Stimulated activated naive B cell treated with anti-CD40 and anti-IgM and Interleukin-4, amounts not matched to agents 10 μg/mL and 1 μg/mL and 100 μg/mL, for 72 hours (primary cell): Measurements from ENCODE around the gene HNRNPF.

Experiments used
- ATAC-seq, 2 donors: fragments of 150-1000 bp; cut with Tn5 transposase; replicated peaks; 2 replicates each; pipeline ENCODE4 v1.10.0; 2021; ENCODE audit warnings: moderate library complexity in 1 of 2
- DNase-seq: peaks from one replicate; pipeline ENCODE4 v3.0.0; 2021
- H3K27ac Mint-ChIP-seq: one replicate; pipeline ENCODE4 v1.8.0; 2022; ENCODE audit warnings: mild to moderate bottlenecking, mixed read lengths
- H3K27me3 Mint-ChIP-seq, 2 donors: one replicate each; pipeline ENCODE4 v1.8.0; 2022; ENCODE audit warnings: mixed read lengths in 2 of 2
- H3K36me3 Mint-ChIP-seq, 2 donors: one replicate each; pipeline ENCODE4 v1.8.0; 2022; ENCODE audit warnings: mixed read lengths in 2 of 2, mild to moderate bottlenecking in 1 of 2
- H3K4me1 Mint-ChIP-seq, 2 donors: one replicate each; pipeline ENCODE4 v1.8.0; 2022; ENCODE audit warnings: mixed read lengths in 2 of 2, mild to moderate bottlenecking in 1 of 2
- H3K4me3 Mint-ChIP-seq, 2 donors: one replicate each; pipeline ENCODE4 v1.8.0; 2022; ENCODE audit warnings: mild to moderate bottlenecking in 2 of 2, mixed read lengths in 2 of 2, moderate library complexity in 1 of 2
- H3K9me3 Mint-ChIP-seq, 2 donors: one replicate each; pipeline ENCODE4 v1.8.0; 2022; ENCODE audit warnings: mixed read lengths in 2 of 2, mild to moderate bottlenecking in 1 of 2

HNRNPF gene

GRCh38 chr10:43386549-43386948 lies 22.4 kb downstream of the HNRNPF start:
- Mint-ChIP-seq H3K4me3 (no peak overlapping the region), H3K27ac (peak overlapping the region; percentile 82), H3K27me3 (no peaks in the 10 kb centered on the region), H3K36me3 (peaks cover 43 to 56% of the 10 kb centered on the region in 2 donors), H3K9me3 (no peaks in the 10 kb centered on the region), H3K4me1 (peaks cover 34 to 54% of the 10 kb centered on the region in 2 donors)
- DNase-seq, result no peak
- ATAC-seq, result no peak

DNA sequence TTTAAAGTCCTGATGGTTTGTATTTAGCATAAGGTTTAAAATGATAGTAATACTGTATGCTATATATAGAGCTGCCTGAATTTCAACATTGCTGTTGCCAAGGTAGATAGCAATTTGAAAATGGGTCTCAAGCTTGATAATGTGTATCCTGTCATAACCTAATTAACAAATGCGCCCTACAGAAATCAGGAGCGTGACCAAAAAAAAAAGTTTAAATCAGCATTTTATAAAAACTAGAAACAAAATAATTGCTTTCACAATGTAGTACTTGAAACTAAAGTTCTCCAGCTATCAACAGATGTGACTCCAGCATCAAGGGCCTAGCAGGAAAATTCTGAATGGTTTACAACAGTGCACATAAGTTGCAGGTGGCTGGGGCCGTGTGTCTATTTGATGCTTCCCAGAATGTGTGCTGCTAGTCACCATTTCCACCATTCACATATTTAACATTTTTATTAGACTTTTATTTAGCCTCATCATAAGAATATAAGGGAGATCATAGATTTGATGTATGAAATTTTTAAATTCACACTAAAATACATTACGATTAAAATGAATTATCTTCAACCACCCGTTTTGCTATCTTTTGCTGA lies 23.5 kb downstream of the HNRNPF start:
- no peak for DNase-seq
- no peak for ATAC-seq
- Mint-ChIP-seq H3K9me3 (no peaks in the 10 kb centered on the region), H3K27me3 (no peaks in the 10 kb centered on the region), H3K36me3 (peaks cover 37 to 47% of the 10 kb centered on the region in 2 donors), H3K27ac (no peak overlapping the region), H3K4me3 (no peak overlapping the region), H3K4me1 (peaks cover 30 to 46% of the 10 kb centered on the region in 2 donors)

GRCh38 chr10:43384252-43385221 lies 24.4 kb downstream of the HNRNPF start:
- Mint-ChIP-seq H3K4me1 (peaks cover 22 to 36% of the 10 kb centered on the region in 2 donors), H3K36me3 (peaks cover 33 to 37% of the 10 kb centered on the region in 2 donors), H3K27me3 (no peaks in the 10 kb centered on the region), H3K4me3 (no peak overlapping the region), H3K9me3 (no peaks in the 10 kb centered on the region), H3K27ac (peak overlapping the region; percentile 82)
- peak; percentile 19 to 33 for ATAC-seq
- no peak for DNase-seq

- ATAC-seq, result peak in 1 of 2 donors; percentile 14
- Mint-ChIP-seq H3K27me3 (no peaks in the 10 kb centered on the region), H3K9me3 (no peaks in the 10 kb centered on the region), H3K36me3 (peaks cover 30% of the 10 kb centered on the region in 2 donors), H3K27ac (peak overlapping the region; percentile 44), H3K4me3 (no peak overlapping the region), H3K4me1 (peaks cover 17 to 25% of the 10 kb centered on the region in 2 donors)
- no peak for DNase-seq
Observed at GRCh38 chr10:43383204-43383971, 25.6 kb downstream of the HNRNPF start.

DNA sequence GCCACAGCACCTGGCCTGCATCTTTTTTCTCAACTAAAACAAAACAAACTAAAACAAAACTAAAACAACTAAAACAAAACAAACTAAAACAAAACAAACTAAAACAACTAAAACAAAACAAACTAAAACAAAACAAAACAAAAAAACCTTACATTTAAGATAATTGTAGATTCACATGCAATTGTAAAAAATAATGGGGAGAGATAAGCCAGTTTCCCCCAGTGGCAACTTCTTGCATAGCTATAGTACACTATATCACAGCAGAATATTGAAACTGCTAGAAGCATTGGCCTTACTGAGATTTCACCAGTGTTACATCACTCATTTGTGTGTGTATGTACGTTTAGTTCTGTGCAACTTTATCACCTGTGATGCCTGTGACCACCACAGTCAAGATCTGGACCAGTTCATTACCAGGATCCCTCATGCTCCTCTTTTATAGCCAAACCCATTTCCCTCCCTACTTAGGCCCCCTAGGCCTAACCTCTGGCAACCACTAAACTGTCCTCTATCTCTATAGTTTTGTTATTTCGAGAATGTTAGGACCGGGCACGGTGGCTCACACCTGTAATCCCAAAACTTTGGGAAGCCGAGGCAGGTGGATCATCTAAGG lies 28.3 kb downstream of the HNRNPF start:
- Mint-ChIP-seq H3K4me3 (no peak overlapping the region), H3K27me3 (no peaks in the 10 kb centered on the region), H3K27ac (no peak overlapping the region), H3K4me1 (peaks cover 3 to 4% of the 10 kb centered on the region in 2 donors), H3K36me3 (peaks cover 9 to 10% of the 10 kb centered on the region in 2 donors), H3K9me3 (no peaks in the 10 kb centered on the region)
- ATAC-seq (peak in 1 of 2 donors; percentile 41), DNase-seq (no peak)

GRCh38 chr10:43377424-43377883 lies 31.5 kb downstream of the HNRNPF start:
- Mint-ChIP-seq H3K4me3 (no peak overlapping the region), H3K27ac (no peak overlapping the region), H3K9me3 (no peaks in the 10 kb centered on the region), H3K36me3 (no peaks in the 10 kb centered on the region), H3K27me3 (no peaks in the 10 kb centered on the region), H3K4me1 (peaks cover 0 to 2% of the 10 kb centered on the region in 2 donors)
- ATAC-seq (no peak), DNase-seq (no peak)

DNA sequence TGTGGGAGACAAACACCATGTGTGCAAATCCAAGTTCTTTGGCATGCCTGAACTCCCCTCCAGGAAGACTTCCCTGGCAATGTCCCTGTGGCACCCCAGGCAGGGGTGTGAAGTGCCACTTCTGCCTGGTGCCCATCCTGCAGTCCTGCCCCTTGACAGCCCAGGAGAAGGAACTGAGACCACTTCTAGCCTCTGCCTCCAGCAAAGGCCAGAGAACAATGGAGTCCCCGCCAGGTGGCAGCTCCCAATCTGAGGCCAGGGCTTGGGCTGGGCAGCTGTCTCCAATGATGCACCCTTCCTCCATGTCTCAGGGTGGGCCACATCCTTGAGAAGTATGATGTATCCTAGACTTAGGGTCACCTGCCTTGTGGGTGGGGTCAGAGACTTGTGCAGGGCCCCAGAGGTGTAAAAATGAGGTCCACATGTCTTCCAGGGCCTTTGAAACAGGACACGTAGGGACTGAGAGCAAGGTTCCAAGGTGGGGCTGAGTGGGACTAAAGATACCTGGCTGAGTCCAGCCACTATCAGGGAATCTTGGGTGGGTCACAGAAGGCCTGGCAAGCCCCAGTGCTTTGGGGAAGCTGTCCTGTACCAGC lies 32.1 kb downstream of the HNRNPF start:
- Mint-ChIP-seq H3K9me3 (no peaks in the 10 kb centered on the region), H3K4me1 (peaks cover 0 to 2% of the 10 kb centered on the region in 2 donors), H3K27me3 (no peaks in the 10 kb centered on the region), H3K27ac (no peak overlapping the region), H3K4me3 (no peak overlapping the region), H3K36me3 (no peaks in the 10 kb centered on the region)
- DNase-seq, result no peak
- no peak for ATAC-seq

GRCh38 chr10:43376046-43376635 lies 32.8 kb downstream of the HNRNPF start:
- DNase-seq, result no peak
- Mint-ChIP-seq H3K36me3 (no peaks in the 10 kb centered on the region), H3K4me1 (peaks cover 0 to 2% of the 10 kb centered on the region in 2 donors), H3K9me3 (no peaks in the 10 kb centered on the region), H3K4me3 (no peak overlapping the region), H3K27me3 (no peaks in the 10 kb centered on the region), H3K27ac (no peak overlapping the region)
- no peak for ATAC-seq

DNA sequence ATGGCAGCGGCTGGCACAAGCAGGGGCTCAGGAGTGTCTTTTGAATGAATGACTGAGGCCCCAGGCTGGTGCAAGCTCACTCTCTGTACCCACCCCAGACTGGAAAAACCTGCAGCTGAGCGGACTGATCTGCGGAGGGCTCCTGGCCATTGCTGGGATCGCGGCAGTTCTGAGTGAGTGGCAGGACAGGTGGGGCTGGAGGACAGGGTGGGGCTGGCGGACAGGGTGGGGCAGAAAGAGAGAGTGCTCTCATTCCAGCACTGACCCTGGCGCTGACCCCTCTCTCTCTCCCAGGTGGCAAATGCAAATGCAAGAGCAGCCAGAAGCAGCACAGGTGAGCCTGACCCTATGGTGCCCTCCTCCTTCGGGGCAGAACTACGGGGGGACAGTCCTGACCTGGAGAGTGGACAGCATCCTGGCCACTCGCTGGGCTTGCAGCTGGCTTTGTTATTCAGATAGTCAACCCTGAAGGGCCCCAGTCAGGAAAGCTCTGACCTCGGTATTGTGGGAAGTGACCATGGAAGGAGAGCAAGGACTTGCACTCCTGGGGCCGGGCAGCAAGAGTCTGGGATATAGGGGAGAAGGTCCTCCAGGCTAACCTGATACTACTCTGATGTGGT lies 33.5 kb downstream of the HNRNPF start:
- H3K27me3 Mint-ChIP-seq, result no peaks in the 10 kb centered on the region
- no peaks in the 10 kb centered on the region for H3K36me3 Mint-ChIP-seq
- no peak overlapping the region for H3K4me3 Mint-ChIP-seq
- no peak for DNase-seq
- ATAC-seq, result no peak
- H3K9me3 Mint-ChIP-seq, result no peaks in the 10 kb centered on the region
- peaks cover 0 to 2% of the 10 kb centered on the region in 2 donors for H3K4me1 Mint-ChIP-seq
- H3K27ac Mint-ChIP-seq, result no peak overlapping the region

GRCh38 chr10:43374194-43374593 lies 34.8 kb downstream of the HNRNPF start:
- Mint-ChIP-seq H3K4me1 (peaks cover 0 to 2% of the 10 kb centered on the region in 2 donors), H3K36me3 (no peaks in the 10 kb centered on the region), H3K9me3 (no peaks in the 10 kb centered on the region), H3K4me3 (no peak overlapping the region), H3K27me3 (no peaks in the 10 kb centered on the region), H3K27ac (no peak overlapping the region)
- ATAC-seq, result no peak
- DNase-seq, result no peak

- H3K27ac Mint-ChIP-seq, result no peak overlapping the region
Observed at GRCh38 chr10:43373461-43373860, 35.5 kb downstream of the HNRNPF start.

GRCh38 chr10:43372765-43373361 lies 36.1 kb downstream of the HNRNPF start:
- DNase-seq (no peak), ATAC-seq (no peak)
- Mint-ChIP-seq H3K36me3 (no peaks in the 10 kb centered on the region), H3K27me3 (no peaks in the 10 kb centered on the region), H3K4me1 (peaks cover 0 to 2% of the 10 kb centered on the region in 2 donors), H3K9me3 (no peaks in the 10 kb centered on the region), H3K4me3 (no peak overlapping the region), H3K27ac (no peak overlapping the region)

More at GRCh38 chr10:43373461-43373860, 35.5 kb downstream of the HNRNPF start:
- no peak overlapping the region for H3K4me3 Mint-ChIP-seq
- ATAC-seq (no peak), DNase-seq (no peak)
- no peaks in the 10 kb centered on the region for H3K27me3 Mint-ChIP-seq
- H3K9me3 Mint-ChIP-seq, result no peaks in the 10 kb centered on the region
- H3K36me3 Mint-ChIP-seq, result no peaks in the 10 kb centered on the region
- peaks cover 0 to 2% of the 10 kb centered on the region in 2 donors for H3K4me1 Mint-ChIP-seq

- Mint-ChIP-seq H3K4me1 (peaks cover 0 to 2% of the 10 kb centered on the region in 2 donors), H3K27ac (no peak within 1 kb of the TSS)
- no peak for ATAC-seq
Observed at GRCh38 chr10:43371418-43371817, 37.6 kb downstream of the HNRNPF start, which contains the start of gene FXYD4. FXYD4 (plus strand) TSS chr10:43371636; CDS start chr10:43373747, 2,111 bp downstream.

More at GRCh38 chr10:43371418-43371817, 37.6 kb downstream of the HNRNPF start, which contains the start of gene FXYD4:
- DNase-seq, result no peak
- Mint-ChIP-seq H3K27me3 (no peaks in the 10 kb centered on the region), H3K4me3 (no peak within 1 kb of the TSS), H3K36me3 (no peaks in the 10 kb centered on the region), H3K9me3 (no peaks in the 10 kb centered on the region)
